H9 (cell line): ENCODE results near the gene TEKT3. TPM values are rescaled to one million over a fixed set of nuclear protein-coding genes. Genes with fewer than 3 reads are reported as not detected.

ENCODE experiments used
- DNase-seq: peaks from one replicate; pipeline ENCODE4 v3.0.0-alpha.2; 2017
- H2AFZ ChIP-seq: one replicate; pipeline ENCODE4 v1.6.1; 2013; ENCODE audit warnings: mild to moderate bottlenecking, low read length, control low read depth, moderate library complexity
- H2AK5ac ChIP-seq: 2 replicates; pipeline ENCODE4 v1.6.1; 2013; ENCODE audit warnings: low read length, control low read depth, mixed read lengths; ENCODE audit not compliant: insufficient read length
- H2BK120ac ChIP-seq: one replicate; pipeline ENCODE4 v1.6.1; 2013; ENCODE audit warnings: low read depth, mild to moderate bottlenecking, low read length, control low read depth, inconsistent platforms; ENCODE audit not compliant: poor library complexity, severe bottlenecking
- H2BK12ac ChIP-seq: 2 replicates; pipeline ENCODE4 v1.6.1; 2013; ENCODE audit warnings: low read length, control low read depth, mixed read lengths, low read depth; ENCODE audit not compliant: insufficient read length
- H2BK15ac ChIP-seq: 2 replicates; pipeline ENCODE4 v1.6.1; 2013; ENCODE audit warnings: low read depth, low read length, control low read depth
- H2BK20ac ChIP-seq: one replicate; pipeline ENCODE4 v1.6.1; 2013; ENCODE audit warnings: low read depth, mild to moderate bottlenecking, low read length, control low read depth, inconsistent platforms; ENCODE audit not compliant: poor library complexity, severe bottlenecking
- H2BK5ac ChIP-seq: 2 replicates; pipeline ENCODE4 v1.6.1; 2013; ENCODE audit warnings: low read length, control low read depth, mixed read lengths; ENCODE audit not compliant: insufficient read length
- H3K14ac ChIP-seq: 2 replicates; pipeline ENCODE4 v1.6.1; 2013; ENCODE audit warnings: low read length, control low read depth; ENCODE audit not compliant: insufficient read depth
- H3K18ac ChIP-seq: 2 replicates; pipeline ENCODE4 v1.6.1; 2013; ENCODE audit warnings: low read depth, mild to moderate bottlenecking, mixed read lengths, low read length, control low read depth; ENCODE audit not compliant: insufficient read length
- H3K23ac ChIP-seq: 2 replicates; pipeline ENCODE4 v1.6.1; 2013; ENCODE audit warnings: low read length, control low read depth, mixed read lengths, low read depth; ENCODE audit not compliant: insufficient read length
- H3K23me2 ChIP-seq: 2 replicates; pipeline ENCODE4 v1.6.1; 2013; ENCODE audit warnings: low read depth, mild to moderate bottlenecking, mixed read lengths, low read length, control low read depth; ENCODE audit not compliant: insufficient read length, poor library complexity, severe bottlenecking
- H3K27ac ChIP-seq: 2 replicates; pipeline ENCODE4 v1.5.1; 2013; ENCODE audit warnings: low read length, control low read depth, mixed read lengths, low read depth; ENCODE audit not compliant: insufficient read length
- H3K27me3 ChIP-seq: 2 replicates; pipeline ENCODE4 v1.6.1; 2013; ENCODE audit warnings: low read length, control low read depth, inconsistent platforms; ENCODE audit not compliant: insufficient read depth
- H3K4ac ChIP-seq: 2 replicates; pipeline ENCODE4 v1.6.1; 2013; ENCODE audit warnings: low read depth, mild to moderate bottlenecking, control low read depth, inconsistent platforms, low read length, moderate library complexity
- H3K4me1 ChIP-seq: 2 replicates; pipeline ENCODE4 v1.6.1; 2013; ENCODE audit warnings: low read length, control low read depth, inconsistent platforms; ENCODE audit not compliant: insufficient read depth
- H3K4me2 ChIP-seq: 2 replicates; pipeline ENCODE4 v1.6.1; 2013; ENCODE audit warnings: low read length, control low read depth, mixed read lengths; ENCODE audit not compliant: insufficient read length, insufficient read depth
- H3K56ac ChIP-seq: 2 replicates; pipeline ENCODE4 v1.6.1; 2013; ENCODE audit warnings: low read depth, mild to moderate bottlenecking, mixed read lengths, low read length, control low read depth; ENCODE audit not compliant: insufficient read length
- H3K79me1 ChIP-seq: 2 replicates; pipeline ENCODE4 v1.6.1; 2013; ENCODE audit warnings: low read depth, mild to moderate bottlenecking, moderate library complexity, low read length, control low read depth, inconsistent platforms; ENCODE audit not compliant: insufficient read depth, poor library complexity, severe bottlenecking
- H3K79me2 ChIP-seq: 2 replicates; pipeline ENCODE4 v1.6.1; 2013; ENCODE audit warnings: low read length, control low read depth, inconsistent platforms; ENCODE audit not compliant: insufficient read depth
- H3K9ac ChIP-seq: 2 replicates; pipeline ENCODE4 v1.6.1; 2013; ENCODE audit warnings: low read length, control low read depth, mixed read lengths; ENCODE audit not compliant: insufficient read length; ENCODE audit errors: extremely low read depth
- H3K9me3 ChIP-seq: one replicate; pipeline ENCODE4 v1.6.1; 2013; ENCODE audit warnings: low read depth, low read length, inconsistent platforms; ENCODE audit not compliant: control insufficient read depth
- H3T11ph ChIP-seq: one replicate; pipeline ENCODE4 v1.6.1; 2013; ENCODE audit warnings: mild to moderate bottlenecking, low read length, control low read depth, inconsistent platforms
- H4K20me1 ChIP-seq: one replicate; pipeline ENCODE4 v1.6.1; 2013; ENCODE audit not compliant: control insufficient read depth, insufficient read length, insufficient read depth
- H4K5ac ChIP-seq: 2 replicates; pipeline ENCODE4 v1.6.1; 2013; ENCODE audit warnings: low read depth, mild to moderate bottlenecking, mixed read lengths, low read length, control low read depth; ENCODE audit not compliant: insufficient read length
- H4K8ac ChIP-seq: replicated peaks from 2 replicates; pipeline ENCODE4 v1.6.1; 2013; ENCODE audit warnings: low read length, control low read depth, mixed read lengths, low read depth; ENCODE audit not compliant: insufficient read length
- H4K91ac ChIP-seq: 2 replicates; pipeline ENCODE4 v1.6.1; 2013; ENCODE audit warnings: low read depth, mild to moderate bottlenecking, moderate library complexity, mixed read lengths, low read length, control low read depth; ENCODE audit not compliant: insufficient read length
- H3K27ac Mint-ChIP-seq, 3 experiments: 2 replicates in 2 of 3; 3 replicates in 1 of 3; pipeline ENCODE4 v1.8.0; 2020 to 2021; ENCODE audit warnings: mixed read lengths in 3 of 3, mild to moderate bottlenecking in 1 of 3, moderate library complexity in 1 of 3
- H3K27me3 Mint-ChIP-seq: 2 replicates; pipeline ENCODE4 v1.8.0; 2021; ENCODE audit warnings: low read depth, mild to moderate bottlenecking, moderate library complexity, mixed read lengths
- H3K36me3 Mint-ChIP-seq, 3 experiments: 2 replicates in 2 of 3; 3 replicates in 1 of 3; pipeline ENCODE4 v1.8.0; 2020 to 2021; ENCODE audit warnings: low read depth in 3 of 3, mixed read lengths in 3 of 3; ENCODE audit not compliant: insufficient read depth in 1 of 3
- H3K4me1 Mint-ChIP-seq, 2 experiments: 2 replicates each; pipeline ENCODE4 v1.8.0; 2020; ENCODE audit warnings: mixed read lengths in 2 of 2
- H3K4me3 Mint-ChIP-seq, 2 experiments: 2 replicates in 1 of 2; 3 replicates in 1 of 2; pipeline ENCODE4 v1.8.0; 2020 to 2021; ENCODE audit warnings: mild to moderate bottlenecking in 2 of 2, mixed read lengths in 2 of 2, moderate library complexity in 1 of 2
- H3K9me3 Mint-ChIP-seq, 2 experiments: 2 replicates in 1 of 2; 3 replicates in 1 of 2; pipeline ENCODE4 v1.8.0; 2020; ENCODE audit warnings: mild to moderate bottlenecking in 2 of 2, mixed read lengths in 2 of 2, moderate library complexity in 1 of 2
- WGBS: extraction: QIAGEN DNeasy Blood & Tissue Kit; methylation state at CpG from one replicate; pipeline ENCODE4 v1.1.7; 2013; ENCODE audit warnings: missing lambda C conversion rate, low lambda C conversion rate, mixed read lengths; ENCODE audit not compliant: insufficient read length; ENCODE audit errors: extremely low coverage; 5-methylcytosine and 5-hydroxymethylcytosine counted together
- total RNA-seq: library from RNA; stranded (reverse); gene quantifications from 2 replicates; pipeline ENCODE4 v1.2.1, GENCODE V29; 2021
- TF ChIP-seq, protein P1 (sequence below): fragments of 200-600 bp; sonication (generic); conservative IDR thresholded peaks from 3 replicates; pipeline ENCODE4 v1.8.0; 2021; ENCODE audit warnings: antibody characterized with exemption, mild to moderate bottlenecking

TEKT3 gene
- total RNA-seq, 1 experiment from 2014 or later = 0.42 TPM

DNA sequence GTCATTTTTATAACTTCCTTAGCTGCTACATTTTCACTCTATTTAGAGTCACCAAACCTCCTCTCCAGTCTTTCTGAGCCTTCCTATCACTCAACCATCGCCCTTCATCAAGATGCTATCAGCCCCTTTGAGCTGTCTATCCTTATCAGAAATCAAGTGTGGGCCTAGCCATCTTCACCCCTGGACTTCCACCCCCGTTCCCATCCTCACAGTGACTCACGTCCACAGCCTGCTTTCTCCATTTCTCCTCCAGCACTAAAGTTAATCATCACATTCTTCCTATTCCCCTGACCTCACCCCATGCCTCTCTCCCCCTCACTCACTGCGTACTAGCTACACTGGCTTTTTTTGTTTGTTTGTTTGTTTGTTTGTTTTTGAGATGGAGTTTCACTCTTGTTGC, 2.4 kb upstream of the TEKT3 start:
- Histone ChIP-seq H3K14ac (no peak overlapping the region), H4K5ac (no peak overlapping the region), H4K91ac (no peak overlapping the region), H2AK5ac (no peak overlapping the region), H3K4me2 (no peak overlapping the region), H3K79me1 (no peaks in the 10 kb centered on the region), H3K56ac (no peak overlapping the region), H2BK5ac (no peak overlapping the region), H3K4me1 (0 out of 2 replicates have a peak, but pooled peaks cover 1% of the 10 kb centered on the region), H2BK12ac (no peak overlapping the region), H3K9ac (no peak overlapping the region), H3K18ac (no peak overlapping the region), H3K23ac (no peak overlapping the region), H2BK20ac (no peak overlapping the region), H2BK15ac (no peak overlapping the region), H4K8ac (no peak overlapping the region), H3K79me2 (no peaks in the 10 kb centered on the region), H3T11ph (no peak overlapping the region), H3K27me3 (no peaks in the 10 kb centered on the region; the same call in 1 of the 2 replicates), H3K9me3 (no peaks in the 10 kb centered on the region), H2BK120ac (no peak overlapping the region), H3K23me2 (peaks cover 6% of the 10 kb centered on the region), H2AFZ (no peak overlapping the region), H4K20me1 (no peaks in the 10 kb centered on the region), H3K4ac (no peak overlapping the region), H3K27ac (no peak overlapping the region)
- Mint-ChIP-seq H3K27ac (no peak overlapping the region; a peak in 1 of 7 replicates), H3K4me3 (no peak overlapping the region), H3K9me3 (no peaks in the 10 kb centered on the region), H3K27me3 (peaks cover 68% of the 10 kb centered on the region), H3K36me3 (no peaks in the 10 kb centered on the region), H3K4me1 (peaks cover 8 to 10% of the 10 kb centered on the region in 2 experiments; a peak in 3 of 4 replicates)
- no peak for DNase-seq
- no CpG with 5 or more reads among the region's 4 CpGs for WGBS
- TF ChIP-seq, protein P1, sequence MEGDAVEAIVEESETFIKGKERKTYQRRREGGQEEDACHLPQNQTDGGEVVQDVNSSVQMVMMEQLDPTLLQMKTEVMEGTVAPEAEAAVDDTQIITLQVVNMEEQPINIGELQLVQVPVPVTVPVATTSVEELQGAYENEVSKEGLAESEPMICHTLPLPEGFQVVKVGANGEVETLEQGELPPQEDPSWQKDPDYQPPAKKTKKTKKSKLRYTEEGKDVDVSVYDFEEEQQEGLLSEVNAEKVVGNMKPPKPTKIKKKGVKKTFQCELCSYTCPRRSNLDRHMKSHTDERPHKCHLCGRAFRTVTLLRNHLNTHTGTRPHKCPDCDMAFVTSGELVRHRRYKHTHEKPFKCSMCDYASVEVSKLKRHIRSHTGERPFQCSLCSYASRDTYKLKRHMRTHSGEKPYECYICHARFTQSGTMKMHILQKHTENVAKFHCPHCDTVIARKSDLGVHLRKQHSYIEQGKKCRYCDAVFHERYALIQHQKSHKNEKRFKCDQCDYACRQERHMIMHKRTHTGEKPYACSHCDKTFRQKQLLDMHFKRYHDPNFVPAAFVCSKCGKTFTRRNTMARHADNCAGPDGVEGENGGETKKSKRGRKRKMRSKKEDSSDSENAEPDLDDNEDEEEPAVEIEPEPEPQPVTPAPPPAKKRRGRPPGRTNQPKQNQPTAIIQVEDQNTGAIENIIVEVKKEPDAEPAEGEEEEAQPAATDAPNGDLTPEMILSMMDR = no peak
